Upper lobe of left lung (tissue), 6 donors: Measurements from ENCODE around the gene PTPRS. TPM values are rescaled to one million over a fixed set of nuclear protein-coding genes. Genes with fewer than 3 reads are reported as not detected.

Experiments
- ATAC-seq, 2 donors: fragments of 200-7000 bp; cut with Tn5 transposase; one replicate each; pipeline ENCODE4 v1.9.1; 2022; ENCODE audit warnings: mild to moderate bottlenecking in 2 of 2, moderate library complexity in 2 of 2; ENCODE audit not compliant: low FRiP score in 2 of 2
- DNase-seq, 2 donors: peaks; one replicate each; pipeline ENCODE4 v3.0.0-alpha.2; 2019 to 2020
- H3K27ac ChIP-seq, 4 donors: fragments of 200-600 bp; sonication (generic); one replicate each; pipeline ENCODE4 v1.5.1; 2016 to 2019
- H3K27me3 ChIP-seq, 4 donors: fragments of 200-600 bp; sonication (generic); one replicate each; pipeline ENCODE4 v1.5.1; 2017 to 2019
- H3K36me3 ChIP-seq, 4 donors: fragments of 200-600 bp; sonication (generic); one replicate each; pipeline ENCODE4 v1.5.1; 2016 to 2019
- H3K4me1 ChIP-seq, 4 donors: fragments of 200-600 bp; sonication (generic); one replicate each; pipeline ENCODE4 v1.5.1; 2018 to 2019
- H3K4me3 ChIP-seq, 4 donors: fragments of 200-600 bp; sonication (generic); one replicate each; pipeline ENCODE4 v1.5.1; 2017 to 2019; ENCODE audit warnings: mild to moderate bottlenecking in 2 of 4, moderate library complexity in 1 of 4
- H3K9me3 ChIP-seq, 4 donors: fragments of 200-600 bp; sonication (generic); one replicate each; pipeline ENCODE4 v1.5.1; 2018 to 2019
- CTCF ChIP-seq, 6 experiments: fragments of 450-650 bp in 4 of 6; fragments of 200-600 bp in 2 of 6; sonication (generic) in 2 of 6; IDR thresholded peaks; one replicate each; pipeline ENCODE4 v1.5.1; 2016 to 2019; ENCODE audit warnings: antibody characterized with exemption in 6 of 6
- EP300 ChIP-seq, 4 donors: sonication (generic); formaldehyde crosslinking; IDR thresholded peaks; one replicate each; pipeline ENCODE4 v1.5.1; 2017; ENCODE audit warnings: antibody characterized with exemption in 4 of 4, control low read depth in 2 of 4
- POLR2A ChIP-seq, 4 donors: fragments of 450-650 bp; IDR thresholded peaks; one replicate each; pipeline ENCODE4 v1.5.1; 2016 to 2017; ENCODE audit warnings: antibody characterized with exemption in 4 of 4, mild to moderate bottlenecking in 2 of 4
- POLR2AphosphoS5 ChIP-seq, 2 donors: sonication (generic); formaldehyde crosslinking; IDR thresholded peaks; one replicate each; pipeline ENCODE4 v1.5.1; 2017; ENCODE audit warnings: antibody characterized with exemption in 2 of 2
- WGBS, 2 donors: methylation state at CpG; one replicate each; pipeline ENCODE4 v1.1.5; 2017 to 2018; 5-methylcytosine and 5-hydroxymethylcytosine counted together
- total RNA-seq, 6 donors: library from RNA; depleted of rRNA in 4 of 6; stranded (reverse); fragments of >200 nt in 4 of 6; gene quantifications; one replicate each; pipeline versions ENCODE4 v1.1.0 to v1.2.1, GENCODE V29; 2016 to 2021
- donor health status: DM: no; HTN: no; CAD: no; lungs with moderate emphysema.
- donor health status: DM: no; HTN: yes; CAD: no; lungs with severe emphysema.

Gene PTPRS
- total RNA-seq, 6 donors from 2014 or later = 85.6 to 325 (median 146) TPM

GRCh38 chr19:5339198-5339949 lies 1.2 kb downstream of the PTPRS start:
- Histone ChIP-seq H3K9me3 (peaks cover 0 to 3% (median 0%) of the 10 kb centered on the region in 4 donors), H3K27me3 (peaks cover 0 to 49% (median 30%) of the 10 kb centered on the region in 4 donors), H3K4me1 (peaks cover 11 to 26% (median 15%) of the 10 kb centered on the region in 4 donors), H3K27ac (no peak overlapping the region), H3K36me3 (no peaks in the 10 kb centered on the region), H3K4me3 (peak overlapping the region in 3 of 4 donors; percentile 53 to 57 (median 53))
- 1 to 4% methylated on average over 12 to 17 of the region's 39 CpGs for WGBS, 2 donors
- DNase-seq (peak in 1 of 2 donors; percentile 81), ATAC-seq (peak in 1 of 2 donors; percentile 16)
- TF ChIP-seq CTCF (IDR thresholded peaks at IDR 0.05) = no peak
- no peak for TF ChIP-seq POLR2A (IDR thresholded peaks at IDR 0.05)
- TF ChIP-seq POLR2AphosphoS5 (IDR thresholded peaks at IDR 0.05) = no peak
- TF ChIP-seq EP300 (IDR thresholded peaks at IDR 0.05) = no peak

DNA sequence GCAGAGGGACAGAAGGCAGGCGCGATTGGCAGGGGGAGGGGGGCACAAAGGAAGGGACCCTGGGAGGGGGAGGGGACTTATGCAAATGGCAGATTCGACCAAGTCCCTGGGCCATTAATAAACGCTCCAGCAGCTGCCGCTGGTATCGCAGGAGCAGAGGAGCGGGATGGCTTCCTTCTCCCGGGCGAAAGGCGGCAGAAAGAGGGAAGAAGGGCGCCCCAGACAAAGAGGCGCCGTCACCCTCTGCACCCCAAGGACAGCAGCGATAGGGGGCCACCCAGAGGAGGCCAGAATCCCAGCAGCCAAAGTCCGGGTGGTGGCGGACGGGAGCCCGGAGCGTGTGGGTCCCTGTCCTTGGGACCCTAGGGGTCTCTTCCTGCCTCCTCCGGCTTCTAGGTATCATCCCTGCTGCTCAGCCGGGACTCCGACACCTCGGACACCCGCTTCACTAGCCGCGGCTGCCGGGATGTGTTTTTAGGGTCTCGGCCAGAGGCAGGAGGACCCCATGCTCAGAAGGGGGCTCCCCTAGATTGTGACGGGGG lies 1.9 kb downstream of the PTPRS start:
- TF ChIP-seq POLR2A (IDR thresholded peaks at IDR 0.05) (no peak), EP300 (IDR thresholded peaks at IDR 0.05) (no peak), CTCF (IDR thresholded peaks at IDR 0.05) (no peak), POLR2AphosphoS5 (IDR thresholded peaks at IDR 0.05) (no peak)
- Histone ChIP-seq H3K4me1 (peaks cover 11 to 26% (median 15%) of the 10 kb centered on the region in 4 donors), H3K9me3 (peaks cover 0 to 3% (median 0%) of the 10 kb centered on the region in 4 donors), H3K36me3 (no peaks in the 10 kb centered on the region), H3K27me3 (peaks cover 0 to 49% (median 30%) of the 10 kb centered on the region in 4 donors), H3K4me3 (no peak overlapping the region), H3K27ac (no peak overlapping the region)
- no peak for ATAC-seq
- DNase-seq = no peak
- WGBS, 2 donors = 3 to 8% methylated on average over 10 to 27 of the region's 29 CpGs

DNA sequence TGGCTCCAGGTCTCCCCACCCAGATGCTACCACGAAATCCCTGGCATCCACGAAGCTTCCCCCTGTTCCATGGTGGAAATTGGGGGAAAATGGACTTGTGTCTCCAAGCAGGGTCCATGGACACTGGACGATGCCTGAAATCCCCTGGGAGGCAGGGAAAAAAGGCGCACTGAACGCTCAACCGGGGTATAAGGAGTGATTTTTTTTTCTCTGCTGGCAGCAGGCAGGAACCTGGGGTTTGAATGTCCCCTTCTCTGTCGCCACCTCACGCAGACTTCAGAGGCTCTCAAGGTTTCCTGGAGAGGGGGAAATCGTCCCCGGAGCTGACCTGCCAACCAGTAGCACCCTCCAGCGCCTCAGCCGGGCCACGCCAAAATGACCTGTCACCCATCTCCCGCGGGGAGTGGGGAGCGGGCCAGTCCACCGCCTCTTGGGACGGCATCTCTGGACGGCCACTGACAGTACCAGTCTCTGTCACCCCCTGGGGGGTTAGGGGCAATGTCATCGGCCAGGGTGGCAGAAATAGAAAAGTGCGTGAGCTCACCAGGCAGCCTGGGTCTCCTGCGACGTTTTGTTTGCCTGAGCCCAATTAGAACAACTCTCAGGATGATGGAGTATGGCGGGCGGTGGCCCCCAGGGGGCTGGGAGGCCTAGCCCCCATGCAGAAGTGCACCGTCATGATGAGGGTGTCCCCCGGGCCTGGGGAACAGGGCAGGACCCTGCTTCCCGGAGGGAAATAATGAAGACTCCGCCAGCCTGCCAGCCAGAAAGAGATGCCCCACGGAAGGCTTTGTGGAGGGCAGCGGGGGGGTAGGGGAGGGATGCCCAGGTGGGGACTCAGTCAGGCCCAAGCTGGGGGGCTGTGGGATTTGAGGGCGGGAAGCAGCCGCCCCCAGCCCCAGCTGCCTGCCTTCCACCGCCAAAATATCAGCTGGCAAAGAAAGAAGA lies 2.6 kb downstream of the PTPRS start:
- H3K9me3 ChIP-seq = peaks cover 0 to 3% (median 0%) of the 10 kb centered on the region in 4 donors
- peaks cover 11 to 26% (median 15%) of the 10 kb centered on the region in 4 donors for H3K4me1 ChIP-seq
- WGBS, 2 donors = 29 to 46% methylated on average over 28 to 34 of the region's 34 CpGs
- no peak for TF ChIP-seq POLR2AphosphoS5 (IDR thresholded peaks at IDR 0.05)
- TF ChIP-seq EP300 (IDR thresholded peaks at IDR 0.05) = no peak
- no peak for TF ChIP-seq POLR2A (IDR thresholded peaks at IDR 0.05)
- no peak for TF ChIP-seq CTCF (IDR thresholded peaks at IDR 0.05)
- no peak overlapping the region for H3K4me3 ChIP-seq
- H3K27me3 ChIP-seq = peaks cover 0 to 49% (median 30%) of the 10 kb centered on the region in 4 donors
- H3K36me3 ChIP-seq = no peaks in the 10 kb centered on the region
- no peak for DNase-seq
- H3K27ac ChIP-seq = no peak overlapping the region
- ATAC-seq = no peak

- no peak for ATAC-seq
- 73 to 90% methylated on average over 24 of the region's 24 CpGs for WGBS, 2 donors
- no peak for DNase-seq
- Histone ChIP-seq H3K4me1 (peaks cover 11 to 26% (median 15%) of the 10 kb centered on the region in 4 donors), H3K4me3 (no peak overlapping the region), H3K9me3 (peaks cover 0 to 3% (median 0%) of the 10 kb centered on the region in 4 donors), H3K27me3 (peaks cover 0 to 49% (median 30%) of the 10 kb centered on the region in 4 donors), H3K27ac (no peak overlapping the region), H3K36me3 (no peaks in the 10 kb centered on the region)
- no peak for TF ChIP-seq POLR2AphosphoS5 (IDR thresholded peaks at IDR 0.05)
- no peak for TF ChIP-seq CTCF (IDR thresholded peaks at IDR 0.05)
- TF ChIP-seq EP300 (IDR thresholded peaks at IDR 0.05) = no peak
- no peak for TF ChIP-seq POLR2A (IDR thresholded peaks at IDR 0.05)
Measured at GRCh38 chr19:5337126-5337525, 3.5 kb downstream of the PTPRS start.
